Glutamatergic neuron (in vitro differentiated cells): ENCODE results near the gene NBEA. TPM values are rescaled to one million over a fixed set of nuclear protein-coding genes. Genes with fewer than 3 reads are reported as not detected.

Experiments
- DNase-seq: peaks from one replicate; pipeline ENCODE4 v3.0.0; 2022
- H3K27ac Mint-ChIP-seq: one replicate; pipeline ENCODE4 v1.8.0; 2020; ENCODE audit warnings: mild to moderate bottlenecking, mixed read lengths, inconsistent platforms; ENCODE audit not compliant: unreplicated experiment
- H3K27me3 Mint-ChIP-seq: one replicate; pipeline ENCODE4 v1.8.0; 2020; ENCODE audit warnings: mild to moderate bottlenecking, moderate library complexity, mixed read lengths, inconsistent platforms; ENCODE audit not compliant: unreplicated experiment
- H3K36me3 Mint-ChIP-seq: one replicate; pipeline ENCODE4 v1.8.0; 2020; ENCODE audit warnings: mild to moderate bottlenecking, mixed read lengths, inconsistent platforms; ENCODE audit not compliant: unreplicated experiment
- H3K4me1 Mint-ChIP-seq: one replicate; pipeline ENCODE4 v1.8.0; 2020; ENCODE audit warnings: mild to moderate bottlenecking, low read depth, mixed read lengths, inconsistent platforms; ENCODE audit not compliant: unreplicated experiment
- H3K4me3 Mint-ChIP-seq: one replicate; pipeline ENCODE4 v1.8.0; 2020; ENCODE audit warnings: mild to moderate bottlenecking, mixed read lengths, inconsistent platforms; ENCODE audit not compliant: unreplicated experiment
- H3K9me3 Mint-ChIP-seq: one replicate; pipeline ENCODE4 v1.8.0; 2020; ENCODE audit warnings: mild to moderate bottlenecking, moderate library complexity, mixed read lengths, inconsistent platforms; ENCODE audit not compliant: unreplicated experiment
- CTCF ChIP-seq: fragments of 200-600 bp; sonication (generic); IDR thresholded peaks from one replicate; pipeline ENCODE4 v1.5.0; 2021; ENCODE audit not compliant: partially characterized antibody, unreplicated experiment
- total RNA-seq: library from RNA; stranded (reverse); fragmentation: NEBNext Ultra II Directional; extraction: Animal tissue kit (Norgen Biotek cat#: 25700); gene quantifications from one replicate; pipeline ENCODE4 v1.2.1, GENCODE V29; 2021; ENCODE audit not compliant: unreplicated experiment

Gene NBEA
- total RNA-seq, 1 donor from 2014 or later, result 48.3 TPM

GRCh38 chr13:35411059-35411744, 469.1 kb downstream of the NBEA start:
- TF ChIP-seq CTCF, result no peak
- Mint-ChIP-seq H3K27ac (no peak overlapping the region), H3K27me3 (no peaks in the 10 kb centered on the region)

GRCh38 chr13:35448465-35448864, 506.4 kb downstream of the NBEA start:
- Mint-ChIP-seq H3K27ac (peak overlapping the region; percentile 10), H3K27me3 (no peaks in the 10 kb centered on the region), H3K4me1 (peaks cover 3% of the 10 kb centered on the region), H3K4me3 (no peak overlapping the region), H3K9me3 (no peaks in the 10 kb centered on the region), H3K36me3 (no peaks in the 10 kb centered on the region)
- TF ChIP-seq CTCF, result no peak
- no peak for DNase-seq

More at GRCh38 chr13:35411059-35411744, 469.1 kb downstream of the NBEA start:
- Mint-ChIP-seq H3K4me1 (no peaks in the 10 kb centered on the region), H3K36me3 (no peaks in the 10 kb centered on the region), H3K9me3 (peaks cover 1% of the 10 kb centered on the region), H3K4me3 (no peak overlapping the region)
- DNase-seq, result no peak

GRCh38 chr13:35449821-35450220, 507.8 kb downstream of the NBEA start:
- Mint-ChIP-seq H3K4me1 (peaks cover 3% of the 10 kb centered on the region), H3K27me3 (no peaks in the 10 kb centered on the region), H3K36me3 (no peaks in the 10 kb centered on the region), H3K27ac (no peak overlapping the region), H3K9me3 (no peaks in the 10 kb centered on the region), H3K4me3 (no peak overlapping the region)
- DNase-seq, result no peak
- TF ChIP-seq CTCF, result no peak

GRCh38 chr13:35455022-35455421, 513.0 kb downstream of the NBEA start:
- Mint-ChIP-seq H3K36me3 (no peaks in the 10 kb centered on the region), H3K27ac (no peak overlapping the region), H3K4me1 (no peaks in the 10 kb centered on the region)

More at GRCh38 chr13:35455022-35455421, 513.0 kb downstream of the NBEA start:
- no peak for DNase-seq
- TF ChIP-seq CTCF, result no peak
- no peaks in the 10 kb centered on the region for H3K9me3 Mint-ChIP-seq
- no peak overlapping the region for H3K4me3 Mint-ChIP-seq
- peaks cover 2% of the 10 kb centered on the region for H3K27me3 Mint-ChIP-seq
